ENCODE results near the gene KCNJ10.

- TF ChIP-seq CTCF (IDR thresholded peaks at IDR 0.05; ENCODE audit: low read length) (no peak), EZH2phosphoT487 (IDR thresholded peaks at IDR 0.05; ENCODE audit: low read length) (no peak), EZH2 (optimal IDR thresholded peaks at IDR 0.05; ENCODE audit: low read depth, low read length) (no peak)
Measured at GRCh38 chr1:160097151-160097910, 27.4 kb upstream of the KCNJ10 start.

Data from MM.1S (cell line).